HG03060 (cell line): ENCODE results near the gene LRRD1.
"Not testable (repeated sequence)": the region's sequence is repeated elsewhere in the genome, so short reads cannot be mapped to it uniquely, and the experiment has no call there.

Source experiments
- ATAC-seq: cut with Tn5 transposase; IDR thresholded peaks from one replicate; pipeline ENCODE4 v1.9.1; 2021; ENCODE audit warnings: low read depth, moderate number of reproducible peaks; ENCODE audit not compliant: unreplicated experiment

The LRRD1 gene

GRCh38 chr7:92178928-92179924 is at the start of gene LRRD1:
TSS of gene LRRD1 (minus strand) at chr7:92179142. CDS start at chr7:92165202, 13,940 bp downstream.
- peak; percentile 78 for ATAC-seq

- no peak for ATAC-seq
Observed at GRCh38 chr7:92228742-92229141, 49.8 kb upstream of the LRRD1 start.

- ATAC-seq: no peak
Observed at GRCh38 chr7:92228100-92228499, 49.2 kb upstream of the LRRD1 start.

- ATAC-seq: no peak
Observed at GRCh38 chr7:92226981-92227380, 48.0 kb upstream of the LRRD1 start.

- no peak for ATAC-seq
Observed at GRCh38 chr7:92221766-92222165, 42.8 kb upstream of the LRRD1 start.

GRCh38 chr7:92206672-92207071 is 27.7 kb upstream of the LRRD1 start:
- ATAC-seq: no peak

GRCh38 chr7:92205987-92206386 is 27.0 kb upstream of the LRRD1 start:
- ATAC-seq: no peak

GRCh38 chr7:92200791-92201190 is 21.8 kb upstream of the LRRD1 start:
- ATAC-seq: no peak

GRCh38 chr7:92192326-92192725 is 13.4 kb upstream of the LRRD1 start:
- no peak for ATAC-seq

- ATAC-seq: not testable (repeated sequence)
Observed at GRCh38 chr7:92189246-92189645, 10.3 kb upstream of the LRRD1 start.

- not testable (repeated sequence) for ATAC-seq
Observed at GRCh38 chr7:92184294-92184693, 5.4 kb upstream of the LRRD1 start.

GRCh38 chr7:92177362-92177761 is 1.6 kb downstream of the LRRD1 start:
- no peak for ATAC-seq

- not testable (repeated sequence) for ATAC-seq
Observed at GRCh38 chr7:92169529-92169928, 9.4 kb downstream of the LRRD1 start.

- no peak for ATAC-seq
Observed at GRCh38 chr7:92161271-92161670, 17.7 kb downstream of the LRRD1 start.

GRCh38 chr7:92158660-92159575 is 20.0 kb downstream of the LRRD1 start:
- ATAC-seq: peak; percentile 62

GRCh38 chr7:92156990-92157389 is 22.0 kb downstream of the LRRD1 start:
- no peak for ATAC-seq

- no peak for ATAC-seq
Observed at GRCh38 chr7:92155108-92155739, 23.7 kb downstream of the LRRD1 start.

GRCh38 chr7:92150450-92151017 is 28.4 kb downstream of the LRRD1 start:
- ATAC-seq: no peak

- ATAC-seq: no peak
Observed at GRCh38 chr7:92149736-92150239, 29.2 kb downstream of the LRRD1 start.
